ENCODE results near the gene HOXB5. TPM values are rescaled to one million over a fixed set of nuclear protein-coding genes. Genes with fewer than 3 reads are reported as not detected.

HOXB5 gene
- polyA plus RNA-seq, 1 experiment: not detected

- no peaks in the 10 kb centered on the region for H3K36me3 ChIP-seq (ENCODE audit: control insufficient read depth, insufficient read depth, low read length)
- DNase-seq (ENCODE audit: low read depth): no peak
- H3K27me3 ChIP-seq (ENCODE audit: control insufficient read depth, insufficient read depth, low read length): peaks cover 84% of the 10 kb centered on the region
- TF ChIP-seq CTCF (IDR thresholded peaks at IDR 0.05; ENCODE audit: insufficient read depth, low read depth, low read length): no peak
- no peak overlapping the region for H3K4me3 ChIP-seq (ENCODE audit: low read depth, low read length)
- POLR2A ChIA-PET: no interaction called here
- CTCF ChIA-PET: interaction anchor here (1.2 to 1.5 kb wide), 3 partner anchors 17 to 77 kb away, joined by 3 to 4 read pairs (median 4); no protein-coding TSS in a partner anchor
Observed at GRCh38 chr17:48569674-48570324, 23.8 kb downstream of the HOXB5 start.

- ChIA-PET CTCF (interaction anchor here (1.2 to 1.6 kb wide), 3 partner anchors 41 to 76 kb away, joined by 4 read pairs; no protein-coding TSS in a partner anchor), POLR2A (no interaction called here)
- Histone ChIP-seq H3K27me3 (ENCODE audit: control insufficient read depth, insufficient read depth, low read length) (peaks cover 83% of the 10 kb centered on the region), H3K4me3 (ENCODE audit: low read depth, low read length) (no peak overlapping the region), H3K36me3 (ENCODE audit: control insufficient read depth, insufficient read depth, low read length) (no peaks in the 10 kb centered on the region)
- TF ChIP-seq CTCF (IDR thresholded peaks at IDR 0.05; ENCODE audit: insufficient read depth, low read depth, low read length): no peak
- no peak for DNase-seq (ENCODE audit: low read depth)
Observed at GRCh38 chr17:48569240-48569582, 24.4 kb downstream of the HOXB5 start.

- H3K27me3 ChIP-seq (ENCODE audit: control insufficient read depth, insufficient read depth, low read length): peaks cover 83% of the 10 kb centered on the region
- TF ChIP-seq CTCF (IDR thresholded peaks at IDR 0.05; ENCODE audit: insufficient read depth, low read depth, low read length): no peak
- no peaks in the 10 kb centered on the region for H3K36me3 ChIP-seq (ENCODE audit: control insufficient read depth, insufficient read depth, low read length)
- no peak for DNase-seq (ENCODE audit: low read depth)
- ChIA-PET CTCF (interaction anchor here (0.6 to 1.6 kb wide), 3 partner anchors 15 to 68 kb away, joined by 3 to 4 read pairs (median 4); no protein-coding TSS in a partner anchor), POLR2A (interaction anchor here (0.5 kb wide), 1 partner anchor 324 kb away, joined by 3 read pairs; no protein-coding TSS in a partner anchor)
- H3K4me3 ChIP-seq (ENCODE audit: low read depth, low read length): no peak overlapping the region
Observed at GRCh38 chr17:48568499-48569239, 24.9 kb downstream of the HOXB5 start.

GRCh38 chr17:48567646-48568354, 25.8 kb downstream of the HOXB5 start:
- no peak for DNase-seq (ENCODE audit: low read depth)
- POLR2A ChIA-PET: interaction anchor here (0.5 kb wide), 1 partner anchor 323 kb away, joined by 3 read pairs; no protein-coding TSS in a partner anchor
- Histone ChIP-seq H3K27me3 (ENCODE audit: control insufficient read depth, insufficient read depth, low read length) (peaks cover 84% of the 10 kb centered on the region), H3K36me3 (ENCODE audit: control insufficient read depth, insufficient read depth, low read length) (no peaks in the 10 kb centered on the region), H3K4me3 (ENCODE audit: low read depth, low read length) (no peak overlapping the region)
- no peak for TF ChIP-seq CTCF (IDR thresholded peaks at IDR 0.05; ENCODE audit: insufficient read depth, low read depth, low read length)
- CTCF ChIA-PET: interaction anchor here (1.3 to 1.6 kb wide), 2 partner anchors 69 to 221 kb away, joined by 3 to 4 read pairs; no protein-coding TSS in a partner anchor

- POLR2A ChIA-PET: no interaction called here
- DNase-seq (ENCODE audit: low read depth): no peak
- Histone ChIP-seq H3K36me3 (ENCODE audit: control insufficient read depth, insufficient read depth, low read length) (no peaks in the 10 kb centered on the region), H3K27me3 (ENCODE audit: control insufficient read depth, insufficient read depth, low read length) (peaks cover 80% of the 10 kb centered on the region), H3K4me3 (ENCODE audit: low read depth, low read length) (no peak overlapping the region)
- CTCF ChIA-PET: interaction anchor here (1.3 kb wide), 1 partner anchor 220 kb away, joined by 3 read pairs; no protein-coding TSS in a partner anchor
- no peak for TF ChIP-seq CTCF (IDR thresholded peaks at IDR 0.05; ENCODE audit: insufficient read depth, low read depth, low read length)
Observed at GRCh38 chr17:48567209-48567608, 26.4 kb downstream of the HOXB5 start.
